H1 (cell line): ENCODE results near the gene PSIP1. TPM values are rescaled to one million over a fixed set of nuclear protein-coding genes. Genes with fewer than 3 reads are reported as not detected.

Experiments used
- CTCF ChIA-PET: fragments of 300-600 bp; sonication (Branson Sonifier 250); formaldehyde crosslinking; loops from one replicate; lab custom pipeline; 2021; ENCODE audit not compliant: partially characterized antibody; lab: Charles Lee
- POLR2A ChIA-PET: fragments of 300-600 bp; sonication (Branson Sonifier 250); formaldehyde crosslinking; loops from one replicate; lab custom pipeline; 2021; ENCODE audit warnings: inconsistent platforms; ENCODE audit not compliant: partially characterized antibody; lab: Charles Lee
- DNase-seq, 2 experiments: peaks; one replicate each; pipeline versions ENCODE4 v3.0.0 to v3.0.0-alpha.2; 2010 to 2022; ENCODE audit warnings: low spot score in 2 of 2, low read depth in 1 of 2, mixed read lengths in 1 of 2
- FAIRE-seq: peaks from 2 replicates; lab custom pipeline; 2011; peaks lifted over from hg19 to GRCh38; lab: Jason Lieb, UNC
- H2AFZ ChIP-seq: 2 replicates; pipeline ENCODE4 v1.8.1; 2012; ENCODE audit warnings: low read length, inconsistent platforms
- H2AK5ac ChIP-seq: 2 replicates; pipeline ENCODE4 v1.6.1; 2013; ENCODE audit warnings: low read depth, low read length
- H2BK120ac ChIP-seq: replicated peaks from 2 replicates; pipeline ENCODE3; 2013; ENCODE audit warnings: low read depth, low read length, inconsistent platforms
- H2BK12ac ChIP-seq: 2 replicates; pipeline ENCODE4 v1.6.1; 2013; ENCODE audit warnings: low read depth, low read length
- H2BK15ac ChIP-seq: 2 replicates; pipeline ENCODE4 v1.6.1; 2013; ENCODE audit warnings: low read length
- H2BK20ac ChIP-seq: 2 replicates; pipeline ENCODE4 v1.6.1; 2013; ENCODE audit warnings: low read length
- H2BK5ac ChIP-seq: 2 replicates; pipeline ENCODE4 v1.6.1; 2013; ENCODE audit warnings: low read depth, low read length
- H3K14ac ChIP-seq: 2 replicates; pipeline ENCODE4 v1.6.1; 2013; ENCODE audit warnings: inconsistent platforms; ENCODE audit not compliant: insufficient read length
- H3K18ac ChIP-seq: 2 replicates; pipeline ENCODE4 v1.6.1; 2013; ENCODE audit warnings: low read length; ENCODE audit errors: extremely low read depth
- H3K23ac ChIP-seq: 2 replicates; pipeline ENCODE4 v1.6.1; 2013; ENCODE audit warnings: inconsistent platforms; ENCODE audit not compliant: insufficient read length
- H3K23me2 ChIP-seq: 2 replicates; pipeline ENCODE4 v1.6.1; 2013; ENCODE audit warnings: low read depth, low read length
- H3K27ac ChIP-seq: 2 replicates; pipeline ENCODE4 v1.6.1; 2011; ENCODE audit warnings: low read depth, low read length, inconsistent platforms
- H3K27me3 ChIP-seq, 4 experiments: replicated peaks in 1 of 4; 1 replicate in 1 of 4; 2 replicates in 3 of 4; pipeline versions ENCODE4 v1.6.1 to v1.8.1; 2011 to 2013; ENCODE audit warnings: low read length in 3 of 4, mild to moderate bottlenecking in 3 of 4, inconsistent platforms in 2 of 4, mixed read lengths in 2 of 4, moderate library complexity in 1 of 4; ENCODE audit not compliant: control insufficient read depth in 3 of 4, insufficient read depth in 3 of 4; ENCODE audit errors: extremely low read depth in 1 of 4
- H3K36me3 ChIP-seq, 4 experiments: 2 replicates each; pipeline versions ENCODE4 v1.6.1 to v1.8.1; 2011 to 2013; ENCODE audit warnings: mild to moderate bottlenecking in 4 of 4, low read length in 3 of 4, moderate library complexity in 2 of 4, control low read depth in 1 of 4, inconsistent platforms in 1 of 4; ENCODE audit not compliant: insufficient read depth in 4 of 4, control insufficient read depth in 2 of 4
- H3K4ac ChIP-seq: replicated peaks from 2 replicates; pipeline ENCODE3; 2013; ENCODE audit warnings: low read length, low read depth, mixed read lengths, inconsistent platforms; ENCODE audit not compliant: insufficient read length
- H3K4me1 ChIP-seq, 4 experiments: replicated peaks in 1 of 4; 1 replicate in 1 of 4; 2 replicates in 3 of 4; pipeline versions ENCODE4 v1.6.1 to v1.8.1; 2011 to 2013; ENCODE audit warnings: low read length in 3 of 4, inconsistent platforms in 2 of 4, mixed read lengths in 1 of 4; ENCODE audit not compliant: insufficient read depth in 4 of 4, control insufficient read depth in 3 of 4
- H3K4me2 ChIP-seq, 2 experiments: 2 replicates each; pipeline versions ENCODE4 v1.6.1 to v1.8.1; 2011 to 2013; ENCODE audit warnings: low read depth in 2 of 2, low read length in 2 of 2, control low read depth in 1 of 2, inconsistent platforms in 1 of 2, mild to moderate bottlenecking in 1 of 2; ENCODE audit not compliant: insufficient read depth in 1 of 2
- H3K4me3 ChIP-seq, 4 experiments: fragments of 200-600, 300-600 bp in 1 of 4; sonication (generic), shearing (Covaris generic), sonication (Bioruptor Twin) in 1 of 4; 2 replicates each; pipeline versions ENCODE4 v1.5.1 to v1.8.1; 2011 to 2016; ENCODE audit warnings: low read length in 4 of 4, low read depth in 3 of 4, control low read depth in 2 of 4, inconsistent platforms in 2 of 4, mild to moderate bottlenecking in 2 of 4, mixed read lengths in 1 of 4, moderate library complexity in 1 of 4; ENCODE audit not compliant: insufficient read depth in 2 of 4; ENCODE audit errors: extremely low read depth in 1 of 4
- H3K56ac ChIP-seq: replicated peaks from 2 replicates; pipeline ENCODE3; 2013; ENCODE audit warnings: low read depth, mild to moderate bottlenecking, mixed read lengths, low read length, inconsistent platforms; ENCODE audit not compliant: insufficient read length
- H3K79me1 ChIP-seq: 2 replicates; pipeline ENCODE4 v1.6.1; 2013; ENCODE audit warnings: low read depth, low read length, control low read depth
- H3K79me2 ChIP-seq, 2 experiments: 2 replicates each; pipeline versions ENCODE4 v1.6.1 to v1.8.1; 2012 to 2013; ENCODE audit warnings: low read length in 2 of 2, mild to moderate bottlenecking in 2 of 2, inconsistent platforms in 1 of 2; ENCODE audit not compliant: insufficient read depth in 2 of 2, control insufficient read depth in 1 of 2
- H3K9ac ChIP-seq, 4 experiments: replicated peaks in 1 of 4; 1 replicate in 1 of 4; 2 replicates in 3 of 4; pipeline versions ENCODE4 v1.6.1 to v1.8.1; 2011 to 2013; ENCODE audit warnings: low read depth in 3 of 4, low read length in 3 of 4, control low read depth in 2 of 4, mild to moderate bottlenecking in 2 of 4, moderate library complexity in 2 of 4, inconsistent platforms in 1 of 4; ENCODE audit errors: extremely low read depth in 1 of 4
- H3K9me3 ChIP-seq, 2 experiments: 2 replicates each; pipeline versions ENCODE4 v1.6.1 to v1.8.1; 2012 to 2013; ENCODE audit warnings: mild to moderate bottlenecking in 2 of 2, moderate library complexity in 2 of 2, control low read depth in 1 of 2, inconsistent platforms in 1 of 2, low read depth in 1 of 2, low read length in 1 of 2, mixed read lengths in 1 of 2; ENCODE audit not compliant: insufficient read depth in 2 of 2
- H4K20me1 ChIP-seq, 2 experiments: replicated peaks in 1 of 2; 2 replicates each; pipeline versions ENCODE3 to v1.8.1; 2011 to 2013; ENCODE audit warnings: inconsistent platforms in 2 of 2, low read length in 2 of 2, mild to moderate bottlenecking in 1 of 2; ENCODE audit not compliant: insufficient read depth in 2 of 2, control insufficient read depth in 1 of 2
- H4K5ac ChIP-seq: 2 replicates; pipeline ENCODE4 v1.6.1; 2013; ENCODE audit warnings: low read length, low read depth, mixed read lengths, inconsistent platforms; ENCODE audit not compliant: insufficient read length
- H4K8ac ChIP-seq: 2 replicates; pipeline ENCODE4 v1.8.0; 2013; ENCODE audit warnings: mild to moderate bottlenecking, moderate library complexity, low read length, inconsistent platforms; ENCODE audit not compliant: insufficient read depth; ENCODE audit errors: extremely low read depth
- H4K91ac ChIP-seq: replicated peaks from 2 replicates; pipeline ENCODE3; 2013; ENCODE audit warnings: low read length, mixed read lengths, inconsistent platforms; ENCODE audit not compliant: insufficient read length
- POLR2A ChIP-seq, 2 experiments: IDR thresholded peaks; 1 replicate in 1 of 2; 2 replicates in 1 of 2; pipeline ENCODE4 v1.6.1; 2011; ENCODE audit warnings: low read depth in 2 of 2, low read length in 2 of 2, mild to moderate bottlenecking in 2 of 2; ENCODE audit errors: control extremely low read depth in 1 of 2
- POLR2AphosphoS5 ChIP-seq: IDR thresholded peaks from 2 replicates; pipeline ENCODE4 v1.6.1; 2011; ENCODE audit warnings: low read depth, low read length
- ZNF274 ChIP-seq: IDR thresholded peaks from 2 replicates; pipeline ENCODE4 v1.7.0; 2012; ENCODE audit warnings: low read length, borderline replicate concordance; ENCODE audit errors: extremely low read depth
- WGBS, 2 experiments: shearing (Covaris generic) in 1 of 2; methylation state at CpG; one replicate each; pipeline versions ENCODE4 v1.1.6 to v1.1.7; 2013 to 2015; ENCODE audit warnings: low lambda C conversion rate in 2 of 2, mixed read lengths in 2 of 2, inconsistent platforms in 1 of 2, low coverage in 1 of 2, missing lambda C conversion rate in 1 of 2; ENCODE audit not compliant: insufficient replicate concordance in 2 of 2, insufficient coverage in 1 of 2, insufficient read length in 1 of 2; ENCODE audit errors: extremely low coverage in 1 of 2, missing lambda C conversion rate in 1 of 2; 5-methylcytosine and 5-hydroxymethylcytosine counted together
- polyA plus RNA-seq, 7 experiments: library from polyadenylated mRNA; depleted of rRNA in 3 of 7; stranded (reverse) in 5 of 7; unstranded in 2 of 7; fragments of >200 nt in 5 of 7; fragments of 200-250 nt in 2 of 7; gene quantifications; 1 replicate in 5 of 7; 2 replicates in 1 of 7; 4 replicates in 1 of 7; pipeline versions ENCODE4 v1.2.1 to v1.2.3, GENCODE V29; 2011 to 2013; ENCODE audit warnings: missing spikeins in 2 of 7, mixed read lengths in 2 of 7
- total RNA-seq: library from RNA; stranded (reverse); fragmentation: NEBNext Ultra II Directional; extraction: Animal tissue kit (Norgen Biotek cat#: 25700); gene quantifications from 2 replicates; pipeline ENCODE4 v1.2.1, GENCODE V29; 2021

PSIP1 gene
- total and polyA plus RNA-seq, 2 of the 8 experiments (the other 6 are each of a cell fraction or from before 2014, with no cell fraction given): 63.3 to 387 TPM

- Histone ChIP-seq H3K27me3 (no peaks in the 10 kb centered on the region), H2BK15ac (no peak overlapping the region), H3K4me1 (no peaks in the 10 kb centered on the region), H2BK20ac (no peak overlapping the region), H2BK12ac (no peak overlapping the region), H4K8ac (no peak overlapping the region), H3K79me1 (no peaks in the 10 kb centered on the region), H4K20me1 (peaks cover 0 to 3% of the 10 kb centered on the region in 2 experiments), H3K23ac (no peak overlapping the region), H2AK5ac (no peak overlapping the region), H3K4me3 (no peak overlapping the region), H3K79me2 (no peaks in the 10 kb centered on the region), H3K56ac (no peak overlapping the region), H3K23me2 (no peaks in the 10 kb centered on the region), H2BK5ac (no peak overlapping the region), H3K9me3 (no peaks in the 10 kb centered on the region), H2AFZ (no peak overlapping the region), H3K4ac (no peak overlapping the region), H3K4me2 (no peak overlapping the region), H3K27ac (no peak overlapping the region), H3K36me3 (peaks cover 9 to 100% (median 75%) of the 10 kb centered on the region in 4 experiments; a peak in 7 of 8 replicates), H3K14ac (no peak overlapping the region), H3K18ac (no peak overlapping the region), H4K91ac (no peak overlapping the region), H4K5ac (no peak overlapping the region), H2BK120ac (no peak overlapping the region), H3K9ac (no peak overlapping the region)
- no peak for DNase-seq
- no peak for FAIRE-seq
- CTCF ChIA-PET: interaction anchor here (1.0 to 1.3 kb wide), 5 partner anchors 10 to 136 kb away, joined by 3 to 5 read pairs (median 3); no protein-coding TSS in a partner anchor
- TF ChIP-seq ZNF274 (no peak), POLR2AphosphoS5 (no peak), POLR2A (IDR thresholded peaks at IDR 0.05; ENCODE audit: control extremely low read depth in 1 of 2, low read depth in 2 of 2, low read length in 2 of 2) (peak in 1 of 2 experiments; percentile 16; a peak in 1 of 3 replicates)
- WGBS, 2 experiments: 93% methylated on average over 2 of the region's 2 CpGs; no CpG with 5 or more reads in 1 of the 2 experiments
- POLR2A ChIA-PET: interaction anchor here (1.2 to 3.2 kb wide), 6 partner anchors 9 to 138 kb away, joined by 3 to 12 read pairs (median 7); partner anchors contain the start of gene PSIP1
These were observed 40.9 kb downstream of the PSIP1 start for GRCh38 chr9:15469862-15470261.
